GM23248 (cell line): ENCODE data around the gene ALG1. TPM values are rescaled to one million over a fixed set of nuclear protein-coding genes. Genes with fewer than 3 reads are reported as not detected.

Experiments used
- DNase-seq: peaks from one replicate; pipeline ENCODE4 v3.0.0-alpha.2; 2015
- H2AFZ ChIP-seq: fragments of 200-600 bp; sonication (generic); 2 replicates; pipeline ENCODE4 v1.6.1; 2016; ENCODE audit warnings: antibody characterized with exemption
- H3F3A ChIP-seq: fragments of 200-600 bp; sonication (generic); 2 replicates; pipeline ENCODE4 v1.6.1; 2016; ENCODE audit warnings: mild to moderate bottlenecking, antibody characterized with exemption, mixed run types; ENCODE audit not compliant: insufficient read depth
- H3K27ac ChIP-seq: fragments of 200-600 bp; sonication (generic); 2 replicates; pipeline ENCODE4 v1.5.1; 2016; ENCODE audit warnings: mild to moderate bottlenecking
- H3K27me3 ChIP-seq: fragments of 200-600 bp; sonication (generic); replicated peaks from 2 replicates; pipeline ENCODE4 v1.6.1; 2016; ENCODE audit warnings: mild to moderate bottlenecking; ENCODE audit not compliant: insufficient read depth
- H3K36me3 ChIP-seq: fragments of 200-600 bp; sonication (generic); 2 replicates; pipeline ENCODE4 v1.6.1; 2016; ENCODE audit warnings: low read depth, mild to moderate bottlenecking
- H3K4me1 ChIP-seq: fragments of 200-600 bp; sonication (generic); 2 replicates; pipeline ENCODE4 v1.6.1; 2016; ENCODE audit warnings: mild to moderate bottlenecking; ENCODE audit not compliant: insufficient read depth
- H3K4me2 ChIP-seq: fragments of 200-600 bp; sonication (generic); one replicate; pipeline ENCODE4 v1.6.1; 2016; ENCODE audit warnings: mild to moderate bottlenecking; ENCODE audit not compliant: unreplicated experiment
- H3K4me3 ChIP-seq: fragments of 200-600 bp; sonication (generic); 2 replicates; pipeline ENCODE4 v1.5.1; 2016; ENCODE audit warnings: mild to moderate bottlenecking
- H3K79me2 ChIP-seq: fragments of 200-600 bp; sonication (generic); 2 replicates; pipeline ENCODE4 v1.6.1; 2016; ENCODE audit warnings: mild to moderate bottlenecking; ENCODE audit not compliant: insufficient read depth
- H3K9ac ChIP-seq: fragments of 200-600 bp; sonication (generic); 2 replicates; pipeline ENCODE4 v1.6.1; 2016; ENCODE audit warnings: mild to moderate bottlenecking
- H3K9me2 ChIP-seq: fragments of 200-600 bp; sonication (generic); 2 replicates; pipeline ENCODE4 v1.6.1; 2016; ENCODE audit warnings: mixed run types, mild to moderate bottlenecking, moderate library complexity; ENCODE audit not compliant: insufficient read depth
- H3K9me3 ChIP-seq: fragments of 200-600 bp; sonication (generic); one replicate; pipeline ENCODE4 v1.6.1; 2017; ENCODE audit warnings: low read depth
- H4K20me1 ChIP-seq: fragments of 200-600 bp; sonication (generic); 2 replicates; pipeline ENCODE4 v1.6.0; 2016; ENCODE audit not compliant: insufficient read depth
- EZH2 ChIP-seq: fragments of 200-600 bp; sonication (generic); IDR thresholded peaks from 2 replicates; pipeline ENCODE4 v1.6.1; 2018; ENCODE audit warnings: antibody characterized with exemption, mild to moderate bottlenecking; ENCODE audit not compliant: insufficient read depth, poor library complexity, severe bottlenecking
- EZH2phosphoT487 ChIP-seq: fragments of 200-600 bp; sonication (generic); IDR thresholded peaks from 2 replicates; pipeline ENCODE4 v1.6.1; 2018; ENCODE audit warnings: antibody characterized with exemption, moderate library complexity, mild to moderate bottlenecking, low read depth; ENCODE audit not compliant: insufficient read depth
- WGBS, 2 experiments: methylation state at CpG; one replicate each; pipeline ENCODE4 v1.1.6; 2015 to 2017; ENCODE audit warnings: low lambda C conversion rate in 2 of 2, low coverage in 1 of 2; ENCODE audit errors: missing lambda C conversion rate in 2 of 2; 5-methylcytosine and 5-hydroxymethylcytosine counted together
- in situ Hi-C: fragments of 300-500 bp; cut with MboI; formaldehyde crosslinking; loops from 2 replicates; pipeline ENCODE4 v1.15.0; 2020
- polyA plus RNA-seq: library from polyadenylated mRNA; unstranded; fragments of >200 nt; fragmentation: Nextera tagmentation; extraction: Ambion mirVana; gene quantifications from 2 replicates; pipeline ENCODE4 v1.2.1, GENCODE V29; 2016
- total RNA-seq: library from RNA; depleted of rRNA; stranded (reverse); fragments of >200 nt; shearing (Covaris generic); gene quantifications from 2 replicates; pipeline ENCODE4 v1.2.3, GENCODE V29; 2014

ALG1 gene
- total and polyA plus RNA-seq, 2 experiments from 2014 or later, result 36.5 to 45.4 TPM

DNA sequence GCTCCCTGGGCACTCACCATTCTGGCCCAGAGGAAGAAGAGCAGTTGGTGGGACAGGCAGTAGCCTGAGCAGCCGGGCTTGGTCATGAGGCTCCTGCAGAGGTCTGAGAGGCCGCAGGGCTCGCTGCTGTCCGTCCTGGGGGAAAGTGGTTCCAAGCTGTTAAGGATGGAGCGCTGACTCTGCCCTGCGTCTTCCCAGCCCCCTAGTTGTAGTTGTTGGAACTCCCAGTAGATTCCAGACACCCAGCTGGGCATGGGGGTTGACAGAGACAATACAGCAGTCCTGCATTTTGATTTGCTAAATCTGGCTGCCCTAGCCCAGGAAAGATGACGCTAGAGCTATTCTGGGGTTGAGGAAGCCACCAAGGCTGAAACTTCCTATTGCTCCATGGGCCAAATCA lies 13.2 kb upstream of the ALG1 start:
- H3K4me2 ChIP-seq, result no peak overlapping the region
- no peak overlapping the region for H3K9ac ChIP-seq
- in situ Hi-C loops, result no loop called here
- no peaks in the 10 kb centered on the region for H3K4me1 ChIP-seq
- no peaks in the 10 kb centered on the region for H3K9me2 ChIP-seq
- 59 to 75% methylated on average over 7 of the region's 7 CpGs for WGBS, 2 experiments
- no peak overlapping the region for H3K4me3 ChIP-seq
- H3K27me3 ChIP-seq, result no peaks in the 10 kb centered on the region
- H3K27ac ChIP-seq, result no peak overlapping the region
- no peaks in the 10 kb centered on the region for H3K79me2 ChIP-seq
- no peaks in the 10 kb centered on the region for H3K9me3 ChIP-seq
- no peaks in the 10 kb centered on the region for H3K36me3 ChIP-seq
- H3F3A ChIP-seq, result no peaks in the 10 kb centered on the region
- TF ChIP-seq EZH2 (no peak), EZH2phosphoT487 (no peak)
- no peak overlapping the region for H2AFZ ChIP-seq
- DNase-seq, result peak; percentile 22
- no peaks in the 10 kb centered on the region for H4K20me1 ChIP-seq

DNA sequence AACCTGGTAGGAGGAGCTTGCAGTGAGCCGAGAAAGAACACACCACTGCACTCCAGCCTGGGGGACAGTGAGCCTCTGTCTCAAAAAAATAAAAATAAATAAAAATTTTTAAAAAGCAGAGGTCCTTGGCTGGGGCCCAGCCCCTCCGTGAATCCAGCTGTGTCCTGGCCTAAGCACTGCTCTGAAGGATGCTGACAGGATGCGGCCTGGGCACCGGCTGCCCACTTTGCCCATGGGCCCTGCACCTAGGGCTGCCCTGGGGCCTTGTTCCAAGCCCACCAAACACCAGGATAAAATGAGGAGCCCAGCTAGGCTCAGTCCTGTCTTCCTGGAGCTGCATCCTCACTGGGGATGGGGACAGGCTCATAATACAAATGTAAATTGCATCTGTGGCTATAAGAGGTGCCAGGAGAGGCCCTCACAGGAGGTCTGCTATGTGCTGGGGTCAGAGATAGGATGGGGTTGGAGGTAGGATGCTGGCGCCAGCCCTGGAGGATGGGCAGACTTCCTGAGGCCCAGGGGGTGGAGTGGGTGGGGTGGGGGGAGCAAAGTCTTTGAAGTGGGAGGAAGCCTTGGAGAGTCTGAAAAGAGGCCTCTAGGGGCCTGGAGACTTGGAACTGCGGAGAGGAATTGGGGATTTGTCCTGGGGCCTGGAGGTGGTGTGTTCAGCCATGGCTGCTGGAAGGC lies 12.1 kb upstream of the ALG1 start:
- in situ Hi-C loops, result no loop called here
- H3K27ac ChIP-seq, result no peak overlapping the region
- no peaks in the 10 kb centered on the region for H3K9me2 ChIP-seq
- 78 to 84% methylated on average over 5 to 6 of the region's 6 CpGs for WGBS, 2 experiments
- no peak for TF ChIP-seq EZH2phosphoT487
- no peak for TF ChIP-seq EZH2
- H3K9ac ChIP-seq, result no peak overlapping the region
- H3K4me3 ChIP-seq, result no peak overlapping the region
- no peaks in the 10 kb centered on the region for H3K36me3 ChIP-seq
- H2AFZ ChIP-seq, result no peak overlapping the region
- no peaks in the 10 kb centered on the region for H3F3A ChIP-seq
- DNase-seq, result no peak
- no peaks in the 10 kb centered on the region for H3K79me2 ChIP-seq
- no peaks in the 10 kb centered on the region for H3K27me3 ChIP-seq
- H3K4me2 ChIP-seq, result no peak overlapping the region
- H4K20me1 ChIP-seq, result no peaks in the 10 kb centered on the region
- no peaks in the 10 kb centered on the region for H3K4me1 ChIP-seq
- no peaks in the 10 kb centered on the region for H3K9me3 ChIP-seq

DNA sequence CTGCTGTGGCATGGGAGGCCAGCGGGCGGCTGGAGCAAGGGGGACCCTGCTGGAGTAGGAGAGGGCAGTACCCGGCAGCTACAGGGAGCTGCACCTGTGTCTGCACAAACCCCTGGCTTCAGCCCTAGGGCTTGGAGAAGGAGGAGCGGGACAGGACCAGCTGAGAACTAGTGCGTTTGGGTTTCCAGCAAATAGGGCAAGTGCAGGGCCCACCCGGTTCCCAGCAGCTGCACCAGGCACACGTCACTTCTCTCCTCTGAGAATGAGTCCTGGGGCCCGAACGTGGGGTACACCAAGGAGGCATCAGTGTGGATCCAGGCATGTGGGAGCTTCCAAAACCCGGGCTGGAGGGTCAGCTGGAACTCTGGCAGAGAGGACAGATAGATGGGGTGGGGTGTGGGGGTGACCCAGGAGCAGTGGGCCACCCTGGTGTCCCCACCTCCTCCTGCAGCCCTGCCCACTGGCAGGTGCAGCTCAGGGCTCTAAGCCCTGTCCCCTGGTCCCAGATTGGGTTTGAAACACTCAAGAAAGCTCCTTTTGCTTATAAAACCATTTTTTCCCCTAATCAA lies 11.5 kb upstream of the ALG1 start:
- no peaks in the 10 kb centered on the region for H3K9me3 ChIP-seq
- H2AFZ ChIP-seq, result no peak overlapping the region
- no peaks in the 10 kb centered on the region for H4K20me1 ChIP-seq
- DNase-seq, result no peak
- in situ Hi-C loops, result no loop called here
- no peaks in the 10 kb centered on the region for H3K36me3 ChIP-seq
- no peaks in the 10 kb centered on the region for H3K79me2 ChIP-seq
- H3K4me3 ChIP-seq, result no peak overlapping the region
- H3K9me2 ChIP-seq, result no peaks in the 10 kb centered on the region
- H3K27ac ChIP-seq, result no peak overlapping the region
- no peaks in the 10 kb centered on the region for H3K27me3 ChIP-seq
- no peaks in the 10 kb centered on the region for H3F3A ChIP-seq
- H3K4me1 ChIP-seq, result no peaks in the 10 kb centered on the region
- H3K4me2 ChIP-seq, result no peak overlapping the region
- TF ChIP-seq EZH2phosphoT487 (no peak), EZH2 (no peak)
- H3K9ac ChIP-seq, result no peak overlapping the region
- WGBS, 2 experiments, result 54 to 58% methylated on average over 9 to 10 of the region's 10 CpGs

DNA sequence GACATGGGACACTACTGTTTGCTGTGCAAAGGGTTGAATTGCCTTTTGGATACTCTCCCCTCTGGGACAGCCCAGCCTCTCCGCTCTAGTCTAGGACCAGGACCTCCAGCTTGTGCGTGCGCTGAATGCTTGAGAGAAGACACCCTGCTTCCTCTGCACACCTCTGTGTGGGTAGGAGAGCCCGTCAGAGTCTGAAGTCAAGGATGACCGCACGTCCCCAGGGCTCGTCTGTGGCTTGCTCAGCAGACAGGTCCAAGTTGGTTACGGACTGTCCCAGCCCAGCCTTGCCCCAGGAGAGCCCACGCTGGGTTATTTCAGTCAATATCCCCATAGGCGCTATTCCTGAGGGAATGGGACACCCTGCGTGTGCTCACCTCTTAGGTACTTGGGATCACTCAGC lies 9.6 kb upstream of the ALG1 start:
- Histone ChIP-seq H3K9me2 (no peaks in the 10 kb centered on the region), H3K27ac (no peak overlapping the region), H3K4me3 (no peak overlapping the region), H3K36me3 (no peaks in the 10 kb centered on the region), H3F3A (no peaks in the 10 kb centered on the region), H2AFZ (no peak overlapping the region), H3K79me2 (no peaks in the 10 kb centered on the region), H4K20me1 (no peaks in the 10 kb centered on the region), H3K27me3 (peaks cover 8% of the 10 kb centered on the region; the same call in 1 of the 2 replicates), H3K9me3 (no peaks in the 10 kb centered on the region), H3K4me1 (no peaks in the 10 kb centered on the region), H3K9ac (no peak overlapping the region), H3K4me2 (no peak overlapping the region)
- 75 to 78% methylated on average over 10 to 11 of the region's 11 CpGs for WGBS, 2 experiments
- TF ChIP-seq EZH2 (no peak), EZH2phosphoT487 (no peak)
- DNase-seq, result no peak
- in situ Hi-C loops, result no loop called here
